H9 (cell line): ENCODE data around the gene GLIPR2. TPM values are rescaled to one million over a fixed set of nuclear protein-coding genes. Genes with fewer than 3 reads are reported as not detected.

Source experiments
- DNase-seq: peaks from one replicate; pipeline ENCODE4 v3.0.0-alpha.2; 2017
- H2AFZ ChIP-seq: one replicate; pipeline ENCODE4 v1.6.1; 2013; ENCODE audit warnings: mild to moderate bottlenecking, low read length, control low read depth, moderate library complexity
- H2AK5ac ChIP-seq: 2 replicates; pipeline ENCODE4 v1.6.1; 2013; ENCODE audit warnings: low read length, control low read depth, mixed read lengths; ENCODE audit not compliant: insufficient read length
- H2BK120ac ChIP-seq: one replicate; pipeline ENCODE4 v1.6.1; 2013; ENCODE audit warnings: low read depth, mild to moderate bottlenecking, low read length, control low read depth, inconsistent platforms; ENCODE audit not compliant: poor library complexity, severe bottlenecking
- H2BK12ac ChIP-seq: 2 replicates; pipeline ENCODE4 v1.6.1; 2013; ENCODE audit warnings: low read length, control low read depth, mixed read lengths, low read depth; ENCODE audit not compliant: insufficient read length
- H2BK15ac ChIP-seq: 2 replicates; pipeline ENCODE4 v1.6.1; 2013; ENCODE audit warnings: low read depth, low read length, control low read depth
- H2BK20ac ChIP-seq: one replicate; pipeline ENCODE4 v1.6.1; 2013; ENCODE audit warnings: low read depth, mild to moderate bottlenecking, low read length, control low read depth, inconsistent platforms; ENCODE audit not compliant: poor library complexity, severe bottlenecking
- H2BK5ac ChIP-seq: 2 replicates; pipeline ENCODE4 v1.6.1; 2013; ENCODE audit warnings: low read length, control low read depth, mixed read lengths; ENCODE audit not compliant: insufficient read length
- H3K14ac ChIP-seq: 2 replicates; pipeline ENCODE4 v1.6.1; 2013; ENCODE audit warnings: low read length, control low read depth; ENCODE audit not compliant: insufficient read depth
- H3K18ac ChIP-seq: 2 replicates; pipeline ENCODE4 v1.6.1; 2013; ENCODE audit warnings: low read depth, mild to moderate bottlenecking, mixed read lengths, low read length, control low read depth; ENCODE audit not compliant: insufficient read length
- H3K23ac ChIP-seq: 2 replicates; pipeline ENCODE4 v1.6.1; 2013; ENCODE audit warnings: low read length, control low read depth, mixed read lengths, low read depth; ENCODE audit not compliant: insufficient read length
- H3K23me2 ChIP-seq: 2 replicates; pipeline ENCODE4 v1.6.1; 2013; ENCODE audit warnings: low read depth, mild to moderate bottlenecking, mixed read lengths, low read length, control low read depth; ENCODE audit not compliant: insufficient read length, poor library complexity, severe bottlenecking
- H3K27ac ChIP-seq: 2 replicates; pipeline ENCODE4 v1.5.1; 2013; ENCODE audit warnings: low read length, control low read depth, mixed read lengths, low read depth; ENCODE audit not compliant: insufficient read length
- H3K27me3 ChIP-seq: 2 replicates; pipeline ENCODE4 v1.6.1; 2013; ENCODE audit warnings: low read length, control low read depth, inconsistent platforms; ENCODE audit not compliant: insufficient read depth
- H3K4ac ChIP-seq: 2 replicates; pipeline ENCODE4 v1.6.1; 2013; ENCODE audit warnings: low read depth, mild to moderate bottlenecking, control low read depth, inconsistent platforms, low read length, moderate library complexity
- H3K4me1 ChIP-seq: 2 replicates; pipeline ENCODE4 v1.6.1; 2013; ENCODE audit warnings: low read length, control low read depth, inconsistent platforms; ENCODE audit not compliant: insufficient read depth
- H3K4me2 ChIP-seq: 2 replicates; pipeline ENCODE4 v1.6.1; 2013; ENCODE audit warnings: low read length, control low read depth, mixed read lengths; ENCODE audit not compliant: insufficient read length, insufficient read depth
- H3K56ac ChIP-seq: 2 replicates; pipeline ENCODE4 v1.6.1; 2013; ENCODE audit warnings: low read depth, mild to moderate bottlenecking, mixed read lengths, low read length, control low read depth; ENCODE audit not compliant: insufficient read length
- H3K79me1 ChIP-seq: 2 replicates; pipeline ENCODE4 v1.6.1; 2013; ENCODE audit warnings: low read depth, mild to moderate bottlenecking, moderate library complexity, low read length, control low read depth, inconsistent platforms; ENCODE audit not compliant: insufficient read depth, poor library complexity, severe bottlenecking
- H3K79me2 ChIP-seq: 2 replicates; pipeline ENCODE4 v1.6.1; 2013; ENCODE audit warnings: low read length, control low read depth, inconsistent platforms; ENCODE audit not compliant: insufficient read depth
- H3K9ac ChIP-seq: 2 replicates; pipeline ENCODE4 v1.6.1; 2013; ENCODE audit warnings: low read length, control low read depth, mixed read lengths; ENCODE audit not compliant: insufficient read length; ENCODE audit errors: extremely low read depth
- H3K9me3 ChIP-seq: one replicate; pipeline ENCODE4 v1.6.1; 2013; ENCODE audit warnings: low read depth, low read length, inconsistent platforms; ENCODE audit not compliant: control insufficient read depth
- H3T11ph ChIP-seq: one replicate; pipeline ENCODE4 v1.6.1; 2013; ENCODE audit warnings: mild to moderate bottlenecking, low read length, control low read depth, inconsistent platforms
- H4K20me1 ChIP-seq: one replicate; pipeline ENCODE4 v1.6.1; 2013; ENCODE audit not compliant: control insufficient read depth, insufficient read length, insufficient read depth
- H4K5ac ChIP-seq: 2 replicates; pipeline ENCODE4 v1.6.1; 2013; ENCODE audit warnings: low read depth, mild to moderate bottlenecking, mixed read lengths, low read length, control low read depth; ENCODE audit not compliant: insufficient read length
- H4K8ac ChIP-seq: replicated peaks from 2 replicates; pipeline ENCODE4 v1.6.1; 2013; ENCODE audit warnings: low read length, control low read depth, mixed read lengths, low read depth; ENCODE audit not compliant: insufficient read length
- H4K91ac ChIP-seq: 2 replicates; pipeline ENCODE4 v1.6.1; 2013; ENCODE audit warnings: low read depth, mild to moderate bottlenecking, moderate library complexity, mixed read lengths, low read length, control low read depth; ENCODE audit not compliant: insufficient read length
- H3K27ac Mint-ChIP-seq, 3 experiments: 2 replicates in 2 of 3; 3 replicates in 1 of 3; pipeline ENCODE4 v1.8.0; 2020 to 2021; ENCODE audit warnings: mixed read lengths in 3 of 3, mild to moderate bottlenecking in 1 of 3, moderate library complexity in 1 of 3
- H3K27me3 Mint-ChIP-seq: 2 replicates; pipeline ENCODE4 v1.8.0; 2021; ENCODE audit warnings: low read depth, mild to moderate bottlenecking, moderate library complexity, mixed read lengths
- H3K36me3 Mint-ChIP-seq, 3 experiments: 2 replicates in 2 of 3; 3 replicates in 1 of 3; pipeline ENCODE4 v1.8.0; 2020 to 2021; ENCODE audit warnings: low read depth in 3 of 3, mixed read lengths in 3 of 3; ENCODE audit not compliant: insufficient read depth in 1 of 3
- H3K4me1 Mint-ChIP-seq, 2 experiments: 2 replicates each; pipeline ENCODE4 v1.8.0; 2020; ENCODE audit warnings: mixed read lengths in 2 of 2
- H3K4me3 Mint-ChIP-seq, 2 experiments: 2 replicates in 1 of 2; 3 replicates in 1 of 2; pipeline ENCODE4 v1.8.0; 2020 to 2021; ENCODE audit warnings: mild to moderate bottlenecking in 2 of 2, mixed read lengths in 2 of 2, moderate library complexity in 1 of 2
- H3K9me3 Mint-ChIP-seq, 2 experiments: 2 replicates in 1 of 2; 3 replicates in 1 of 2; pipeline ENCODE4 v1.8.0; 2020; ENCODE audit warnings: mild to moderate bottlenecking in 2 of 2, mixed read lengths in 2 of 2, moderate library complexity in 1 of 2
- CTCF ChIP-seq: fragments of 200-600 bp; sonication (generic); conservative IDR thresholded peaks from 3 replicates; pipeline ENCODE4 v1.8.0; 2021; ENCODE audit warnings: antibody characterized with exemption, mild to moderate bottlenecking
- WGBS: extraction: QIAGEN DNeasy Blood & Tissue Kit; methylation state at CpG from one replicate; pipeline ENCODE4 v1.1.7; 2013; ENCODE audit warnings: missing lambda C conversion rate, low lambda C conversion rate, mixed read lengths; ENCODE audit not compliant: insufficient read length; ENCODE audit errors: extremely low coverage; 5-methylcytosine and 5-hydroxymethylcytosine counted together
- total RNA-seq: library from RNA; stranded (reverse); gene quantifications from 2 replicates; pipeline ENCODE4 v1.2.1, GENCODE V29; 2021

The GLIPR2 gene
- total RNA-seq, 1 experiment from 2014 or later = 10.0 TPM

GRCh38 chr9:36140086-36141084 lies 3.9 kb downstream of the GLIPR2 start:
- Histone ChIP-seq H4K5ac (no peak overlapping the region), H3K79me2 (no peaks in the 10 kb centered on the region), H3K23me2 (peaks cover 14% of the 10 kb centered on the region), H3K79me1 (no peaks in the 10 kb centered on the region), H2AK5ac (no peak overlapping the region), H3K9me3 (no peaks in the 10 kb centered on the region), H3K4ac (no peak overlapping the region), H2BK20ac (no peak overlapping the region), H3K23ac (no peak overlapping the region), H4K91ac (no peak overlapping the region), H2BK5ac (no peak overlapping the region), H3K14ac (no peak overlapping the region), H2BK12ac (no peak overlapping the region), H2BK15ac (no peak overlapping the region), H3K4me2 (no peak overlapping the region), H3K27me3 (peaks cover 24% of the 10 kb centered on the region), H4K20me1 (no peaks in the 10 kb centered on the region), H4K8ac (no peak overlapping the region), H3K9ac (no peak overlapping the region), H2BK120ac (no peak overlapping the region), H3K4me1 (no peaks in the 10 kb centered on the region), H2AFZ (no peak overlapping the region), H3T11ph (no peak overlapping the region), H3K18ac (no peak overlapping the region), H3K56ac (no peak overlapping the region), H3K27ac (no peak overlapping the region)
- H3K9me3 Mint-ChIP-seq = peaks cover 2 to 3% of the 10 kb centered on the region in 2 experiments
- H3K27me3 Mint-ChIP-seq = peaks cover 72% of the 10 kb centered on the region
- H3K4me1 Mint-ChIP-seq = peaks cover 16 to 24% of the 10 kb centered on the region in 2 experiments
- H3K36me3 Mint-ChIP-seq = peaks cover 1 to 6% (median 3%) of the 10 kb centered on the region in 3 experiments; a peak in 6 of 7 replicates
- H3K27ac Mint-ChIP-seq = no peak overlapping the region; a peak in 1 of 7 replicates
- no peak overlapping the region for H3K4me3 Mint-ChIP-seq
- no peak for DNase-seq
- no peak for TF ChIP-seq CTCF
- no CpG with 5 or more reads among the region's 11 CpGs for WGBS
